Esophagus squamous epithelium (tissue), 4 donors: Measurements from ENCODE around the gene GRID2.

Experiments
- CTCF ChIP-seq, 6 experiments: fragments of 450-650 bp in 4 of 6; fragments of 200-600 bp in 2 of 6; sonication (generic) in 2 of 6; IDR thresholded peaks; one replicate each; pipeline ENCODE4 v1.5.1; 2016 to 2019; ENCODE audit warnings: antibody characterized with exemption in 6 of 6, mild to moderate bottlenecking in 4 of 6, moderate library complexity in 4 of 6
- POLR2A ChIP-seq, 4 donors: fragments of 450-650 bp; IDR thresholded peaks; one replicate each; pipeline ENCODE4 v1.6.1; 2017; ENCODE audit warnings: antibody characterized with exemption in 4 of 4, mild to moderate bottlenecking in 4 of 4, moderate library complexity in 3 of 4

GRCh38 chr4:92789741-92790140 lies 486.0 kb downstream of the GRID2 start:
- TF ChIP-seq CTCF (IDR thresholded peaks at IDR 0.05) (no peak), POLR2A (IDR thresholded peaks at IDR 0.05) (no peak)
